K562 (cell line): ENCODE results near the gene MEF2D. TPM values are rescaled to one million over a fixed set of nuclear protein-coding genes. Genes with fewer than 3 reads are reported as not detected.

Experiments used
- EWSR1 ChIP-seq: fragments of 450-650 bp; IDR thresholded peaks from 2 replicates; pipeline ENCODE4 v1.6.1; 2018; ENCODE audit warnings: borderline replicate concordance, mild to moderate bottlenecking, low read depth, moderate library complexity; ENCODE audit not compliant: partially characterized antibody
- PTRF ChIP-seq: fragments of 450-650 bp; IDR thresholded peaks from 2 replicates; pipeline ENCODE4 v1.6.1; 2016; ENCODE audit warnings: mild to moderate bottlenecking, missing genetic modification characterization, missing compliant biosample characterization
- THRA ChIP-seq: fragments of 450-650 bp; IDR thresholded peaks from 2 replicates; pipeline ENCODE4 v1.6.1; 2017; ENCODE audit warnings: mild to moderate bottlenecking, moderate library complexity
- polyA plus RNA-seq, 8 experiments: library from polyadenylated mRNA; depleted of rRNA in 4 of 8; stranded (reverse) in 5 of 8; unstranded in 3 of 8; fragments of >200 nt; fragmentation: Nextera tagmentation in 2 of 8; fragmentation: Illumina TruSeq in 1 of 8; extraction: Ambion mirVana in 2 of 8; extraction: Trizol in 1 of 8; gene quantifications; 2 replicates each; pipeline versions ENCODE4 v1.2.1 to v1.2.3, GENCODE V29; 2011 to 2014; ENCODE audit warnings: inconsistent platforms in 1 of 8, missing spikeins in 1 of 8
- total RNA-seq, 7 experiments: library from RNA; depleted of rRNA in 6 of 7; stranded (reverse); fragments of >200 nt in 6 of 7; fragmentation: Illumina TruSeq in 2 of 7; extraction: Trizol in 2 of 7; gene quantifications; 2 replicates each; pipeline versions ENCODE4 v1.2.1 to v1.2.3, GENCODE V29; 2011 to 2021; ENCODE audit warnings: low replicate concordance in 1 of 7
- TF ChIP-seq, protein P1 (sequence below): fragments of 200-800 bp; sonication (Bioruptor generic); IDR thresholded peaks from 2 replicates; pipeline ENCODE4 v1.6.1; 2016; ENCODE audit warnings: missing genetic modification characterization, missing compliant biosample characterization
- TF ChIP-seq, protein P2 (sequence below), 3 experiments: fragments of 200-800 bp in 1 of 3; sonication (Bioruptor generic) in 1 of 3; sonication (generic) in 1 of 3; formaldehyde crosslinking in 1 of 3; IDR thresholded peaks; 2 replicates each; pipeline versions ENCODE4 v1.6.1 to v1.8.0; 2016 to 2022; ENCODE audit warnings: mild to moderate bottlenecking in 2 of 3, missing compliant biosample characterization in 2 of 3, missing genetic modification characterization in 2 of 3, missing genetic modification reagents in 1 of 3

The MEF2D gene
- total and polyA plus RNA-seq, 9 of the 15 experiments (the other 6 are each of a cell fraction or from before 2014, with no cell fraction given) = 0.10 to 19.5 (median 2.6) TPM

DNA sequence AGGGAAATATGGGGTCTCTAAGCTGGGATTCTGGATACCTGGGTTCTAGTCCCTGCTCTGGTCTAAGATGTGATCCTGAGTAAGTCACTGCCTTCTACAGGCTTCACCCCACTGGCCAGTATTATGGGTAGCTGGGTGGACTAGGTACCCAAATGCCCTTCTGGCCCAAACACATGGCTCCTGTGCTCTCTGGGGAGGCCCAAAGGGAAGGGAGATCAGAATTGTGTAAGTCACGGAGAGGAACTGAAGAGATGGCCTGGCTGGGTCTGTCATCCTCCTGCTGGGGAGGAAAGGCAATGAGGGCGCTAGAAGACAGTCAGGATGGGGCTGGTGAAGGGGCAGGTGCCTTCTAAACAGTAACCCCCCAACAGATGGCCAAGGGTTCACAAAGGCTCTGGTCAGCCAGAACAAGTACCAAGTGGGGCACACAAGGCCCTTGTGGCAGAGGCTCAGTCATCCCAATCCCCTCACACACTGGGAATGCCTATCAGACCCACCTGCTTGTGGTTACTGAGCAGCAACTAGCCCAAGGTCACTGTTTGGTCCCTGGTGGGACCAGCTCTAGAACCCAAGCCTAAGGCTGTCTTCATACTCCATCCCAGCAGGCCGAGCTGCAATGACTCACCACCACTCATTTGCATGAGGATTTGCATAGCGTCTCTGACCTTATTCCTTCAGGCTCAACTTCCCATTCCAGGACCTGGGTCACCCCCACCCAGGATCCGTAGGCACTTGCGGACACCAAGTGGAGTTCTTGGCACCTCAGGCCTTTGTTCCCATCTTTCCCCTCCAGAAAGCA, 9.2 kb downstream of the MEF2D start (continued):
- TF ChIP-seq, protein P1, sequence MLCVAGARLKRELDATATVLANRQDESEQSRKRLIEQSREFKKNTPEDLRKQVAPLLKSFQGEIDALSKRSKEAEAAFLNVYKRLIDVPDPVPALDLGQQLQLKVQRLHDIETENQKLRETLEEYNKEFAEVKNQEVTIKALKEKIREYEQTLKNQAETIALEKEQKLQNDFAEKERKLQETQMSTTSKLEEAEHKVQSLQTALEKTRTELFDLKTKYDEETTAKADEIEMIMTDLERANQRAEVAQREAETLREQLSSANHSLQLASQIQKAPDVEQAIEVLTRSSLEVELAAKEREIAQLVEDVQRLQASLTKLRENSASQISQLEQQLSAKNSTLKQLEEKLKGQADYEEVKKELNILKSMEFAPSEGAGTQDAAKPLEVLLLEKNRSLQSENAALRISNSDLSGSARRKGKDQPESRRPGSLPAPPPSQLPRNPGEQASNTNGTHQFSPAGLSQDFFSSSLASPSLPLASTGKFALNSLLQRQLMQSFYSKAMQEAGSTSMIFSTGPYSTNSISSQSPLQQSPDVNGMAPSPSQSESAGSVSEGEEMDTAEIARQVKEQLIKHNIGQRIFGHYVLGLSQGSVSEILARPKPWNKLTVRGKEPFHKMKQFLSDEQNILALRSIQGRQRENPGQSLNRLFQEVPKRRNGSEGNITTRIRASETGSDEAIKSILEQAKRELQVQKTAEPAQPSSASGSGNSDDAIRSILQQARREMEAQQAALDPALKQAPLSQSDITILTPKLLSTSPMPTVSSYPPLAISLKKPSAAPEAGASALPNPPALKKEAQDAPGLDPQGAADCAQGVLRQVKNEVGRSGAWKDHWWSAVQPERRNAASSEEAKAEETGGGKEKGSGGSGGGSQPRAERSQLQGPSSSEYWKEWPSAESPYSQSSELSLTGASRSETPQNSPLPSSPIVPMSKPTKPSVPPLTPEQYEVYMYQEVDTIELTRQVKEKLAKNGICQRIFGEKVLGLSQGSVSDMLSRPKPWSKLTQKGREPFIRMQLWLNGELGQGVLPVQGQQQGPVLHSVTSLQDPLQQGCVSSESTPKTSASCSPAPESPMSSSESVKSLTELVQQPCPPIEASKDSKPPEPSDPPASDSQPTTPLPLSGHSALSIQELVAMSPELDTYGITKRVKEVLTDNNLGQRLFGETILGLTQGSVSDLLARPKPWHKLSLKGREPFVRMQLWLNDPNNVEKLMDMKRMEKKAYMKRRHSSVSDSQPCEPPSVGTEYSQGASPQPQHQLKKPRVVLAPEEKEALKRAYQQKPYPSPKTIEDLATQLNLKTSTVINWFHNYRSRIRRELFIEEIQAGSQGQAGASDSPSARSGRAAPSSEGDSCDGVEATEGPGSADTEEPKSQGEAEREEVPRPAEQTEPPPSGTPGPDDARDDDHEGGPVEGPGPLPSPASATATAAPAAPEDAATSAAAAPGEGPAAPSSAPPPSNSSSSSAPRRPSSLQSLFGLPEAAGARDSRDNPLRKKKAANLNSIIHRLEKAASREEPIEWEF (CRISPR knock-in tag) = no peak
- TF ChIP-seq EWSR1 (no peak), PTRF (tag) (no peak), THRA (no peak)
- TF ChIP-seq, protein P2, sequence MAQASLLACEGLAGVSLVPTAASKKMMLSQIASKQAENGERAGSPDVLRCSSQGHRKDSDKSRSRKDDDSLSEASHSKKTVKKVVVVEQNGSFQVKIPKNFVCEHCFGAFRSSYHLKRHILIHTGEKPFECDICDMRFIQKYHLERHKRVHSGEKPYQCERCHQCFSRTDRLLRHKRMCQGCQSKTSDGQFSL (CRISPR knock-in tag; IDR thresholded peaks at IDR 0.05) = 0 out of 2 replicates have a peak, but pooled peaks have one; percentile 50
- TF ChIP-seq, protein P2 (tag; IDR thresholded peaks at IDR 0.05) = no peak
